ENCODE results near the gene DCXR.

DCXR gene

GRCh38 chr17:82070611-82071010, 33.1 kb upstream of the DCXR start:
- no peak for FAIRE-seq

GRCh38 chr17:82065638-82066303, 28.3 kb upstream of the DCXR start, which contains the start of gene DUS1L:
TSS of gene DUS1L (minus strand) at chr17:82065804. CDS start at chr17:82065059, 745 bp downstream.
- no peak for FAIRE-seq

DNA sequence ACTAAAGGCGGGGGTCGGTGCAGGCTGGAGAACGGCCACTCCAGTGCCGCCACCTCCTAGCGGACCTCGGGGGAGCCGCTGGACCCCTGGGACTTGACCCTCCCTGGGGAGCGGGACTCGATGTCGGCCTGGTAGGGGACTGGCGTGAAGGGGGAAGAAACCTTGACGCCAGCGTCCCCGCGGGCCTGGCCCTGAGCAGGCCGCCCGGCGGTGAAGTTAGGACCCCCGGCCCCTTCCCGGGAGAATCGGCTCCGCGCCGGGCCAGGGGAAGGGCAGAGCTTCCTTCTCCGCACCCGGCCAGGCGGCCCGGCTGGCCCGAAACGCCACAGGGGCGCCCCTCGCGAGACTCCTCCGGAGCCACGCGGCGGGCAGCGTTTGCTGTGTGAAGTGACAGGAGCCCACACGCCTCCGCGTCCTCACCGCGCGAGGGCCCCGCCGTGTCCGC, 27.7 kb upstream of the DCXR start:
- no peak for FAIRE-seq

DNA sequence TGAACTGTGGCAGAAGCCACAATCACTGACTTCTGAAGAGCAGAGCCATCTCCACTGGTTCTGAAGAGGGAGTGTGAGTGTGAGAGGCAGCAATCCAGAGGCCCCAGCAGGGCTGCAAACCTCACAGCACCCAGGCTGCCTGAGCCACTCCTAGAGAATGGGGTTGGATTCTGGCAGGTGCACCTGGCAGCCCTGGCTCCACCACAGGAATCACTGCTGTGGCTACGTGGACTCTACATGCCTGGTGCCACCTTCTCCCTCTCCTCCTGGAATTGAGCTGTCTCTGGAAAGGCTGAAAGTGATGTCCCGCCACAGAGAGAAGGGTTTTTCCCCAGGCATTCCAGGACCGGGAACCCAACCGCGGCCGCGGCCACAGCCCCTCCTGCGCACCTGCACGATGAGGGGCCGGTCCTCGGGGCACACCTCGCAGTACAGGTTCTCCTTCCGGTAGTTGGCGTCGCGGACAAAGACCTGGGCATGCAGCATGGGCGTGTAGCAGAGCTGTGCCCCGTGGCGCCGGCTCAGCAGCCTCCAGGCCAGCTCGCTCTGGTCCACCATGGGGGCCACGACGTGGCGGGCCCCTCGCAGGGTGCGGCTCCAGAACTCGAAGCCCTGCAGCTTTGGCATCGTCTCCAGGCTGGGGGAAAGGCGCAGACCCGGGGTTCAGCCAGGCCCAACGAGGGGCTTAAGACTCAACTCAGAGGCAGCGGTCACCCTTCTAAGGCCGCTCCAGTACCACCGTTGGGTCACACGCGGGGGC, 27.1 kb upstream of the DCXR start:
- FAIRE-seq = no peak

DNA sequence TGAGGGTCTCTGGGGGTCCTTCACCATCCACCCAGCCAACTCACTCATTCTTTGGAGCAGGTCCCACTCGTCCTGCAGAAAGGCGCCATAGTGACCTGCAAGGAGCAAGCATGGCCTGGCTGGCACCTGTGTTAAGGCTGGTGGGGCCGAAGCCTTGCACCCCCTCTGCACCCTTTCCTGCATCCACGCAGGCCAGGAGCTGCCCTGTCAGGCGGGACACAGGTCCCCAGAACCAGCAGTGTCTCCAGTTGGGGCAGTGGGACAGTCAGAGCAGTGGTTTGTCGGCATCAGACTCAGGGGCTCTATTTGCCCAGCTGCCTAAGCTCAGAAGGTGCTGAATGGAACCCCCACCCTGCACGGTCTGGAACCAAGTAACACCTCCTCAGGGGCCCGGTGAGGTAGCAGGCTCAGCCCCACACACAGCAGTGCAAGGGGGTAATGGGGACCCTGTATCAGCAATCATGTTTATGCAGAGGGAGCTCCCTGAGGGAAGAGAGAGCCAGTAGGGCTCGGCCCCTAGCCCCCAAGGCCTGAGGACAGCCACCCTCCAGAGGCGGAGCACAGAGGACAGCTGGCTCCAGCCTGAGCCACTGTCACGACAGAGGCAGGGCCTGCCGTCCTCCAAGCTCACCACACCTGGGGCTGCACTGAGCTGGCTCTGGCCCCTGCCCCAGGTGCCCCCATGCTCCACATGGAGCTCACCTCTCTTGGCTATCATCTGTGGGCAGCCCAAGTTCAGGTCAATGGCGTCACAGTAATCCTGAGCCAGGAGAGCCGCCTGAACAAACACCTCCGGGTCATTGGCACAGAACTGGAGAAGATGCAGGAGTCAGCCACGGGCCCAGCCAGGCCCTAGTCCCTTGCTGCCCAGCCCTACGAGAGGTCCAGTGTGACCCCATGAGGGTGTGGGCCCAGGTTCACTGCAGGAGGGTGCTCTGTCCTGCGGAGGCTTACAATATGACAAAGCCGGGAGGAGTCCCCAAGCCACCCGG, 26.2 kb upstream of the DCXR start:
- no peak for FAIRE-seq

- FAIRE-seq = no peak
Measured at GRCh38 chr17:82062984-82063368, 25.5 kb upstream of the DCXR start.

GRCh38 chr17:82062076-82062983, 24.8 kb upstream of the DCXR start:
- FAIRE-seq = no peak

GRCh38 chr17:82061047-82061925, 23.8 kb upstream of the DCXR start:
- no peak for FAIRE-seq

- no peak for FAIRE-seq
Measured at GRCh38 chr17:82060614-82061013, 23.1 kb upstream of the DCXR start.

GRCh38 chr17:82060001-82060380, 22.5 kb upstream of the DCXR start:
- FAIRE-seq = no peak

GRCh38 chr17:82059272-82060000, 21.9 kb upstream of the DCXR start:
- FAIRE-seq = no peak

- FAIRE-seq = no peak
Measured at GRCh38 chr17:82058855-82059249, 21.4 kb upstream of the DCXR start.

DNA sequence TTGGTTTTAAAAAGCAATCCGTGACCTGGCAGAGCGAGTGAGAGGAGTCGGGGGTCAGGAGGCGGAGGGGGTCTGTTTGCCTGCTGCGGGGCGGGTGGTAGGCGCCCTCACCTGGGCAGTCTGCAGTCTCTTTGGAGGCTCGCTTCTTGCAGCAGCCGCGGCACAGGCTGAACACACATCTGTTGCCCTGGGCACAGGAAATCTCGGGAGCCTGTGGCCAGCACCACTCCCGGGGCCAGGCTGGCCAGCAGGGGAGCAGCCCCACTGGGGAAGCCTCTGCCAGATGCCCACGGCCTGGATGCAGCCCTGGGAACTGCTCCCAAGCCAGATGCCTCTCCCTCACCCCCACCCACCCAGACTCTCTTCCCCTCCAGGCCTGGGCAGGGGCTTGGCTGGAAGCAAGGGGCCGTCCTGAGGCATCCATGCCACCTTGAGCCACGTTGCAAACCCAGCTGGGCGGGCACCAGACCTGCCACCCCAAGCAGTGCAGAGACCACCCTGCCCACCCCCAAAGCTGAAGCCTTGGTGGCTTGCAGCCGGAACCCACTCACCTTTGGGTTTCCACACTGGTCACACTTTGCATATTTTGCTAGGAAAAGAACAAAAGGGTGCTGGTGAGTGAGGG, 20.8 kb upstream of the DCXR start:
- FAIRE-seq = no peak

GRCh38 chr17:82056729-82057621, 19.5 kb upstream of the DCXR start:
- no peak for FAIRE-seq

DNA sequence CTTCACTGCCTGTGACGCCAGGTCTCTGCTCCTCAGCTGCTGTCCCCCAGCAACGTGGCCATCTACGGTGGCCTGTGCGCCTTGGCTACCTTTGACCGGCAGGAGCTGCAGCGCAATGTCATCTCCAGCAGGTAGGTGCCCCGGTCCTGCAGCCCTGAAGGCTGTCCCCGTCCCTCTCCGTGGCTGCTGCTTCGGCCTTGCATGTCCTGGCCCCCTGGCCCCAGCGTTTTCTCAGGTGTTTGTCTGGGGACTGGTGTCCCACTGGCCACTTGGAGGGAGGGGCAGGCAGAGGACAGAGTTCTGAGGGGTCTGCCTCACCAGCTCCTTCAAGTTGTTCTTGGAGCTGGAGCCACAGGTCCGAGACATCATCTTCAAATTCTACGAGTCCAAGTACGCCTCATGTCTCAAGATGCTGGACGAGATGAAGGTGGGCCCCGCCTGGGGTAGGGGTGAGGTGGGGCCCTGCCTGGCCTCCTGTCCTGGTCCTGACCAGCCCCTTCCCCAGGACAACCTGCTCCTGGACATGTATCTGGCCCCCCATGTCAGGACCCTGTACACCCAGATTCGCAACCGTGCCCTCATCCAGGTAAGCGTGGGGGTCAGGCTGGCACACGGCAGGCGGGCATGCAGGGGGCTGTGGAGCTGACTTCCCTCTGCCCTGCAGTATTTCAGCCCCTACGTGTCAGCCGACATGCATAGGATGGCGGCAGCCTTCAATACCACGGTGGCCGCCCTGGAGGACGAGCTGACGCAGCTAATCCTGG, 18.6 kb upstream of the DCXR start:
- FAIRE-seq = no peak

GRCh38 chr17:82055023-82055964, 17.8 kb upstream of the DCXR start:
- FAIRE-seq = no peak
